Fibroblast of pulmonary artery (primary cell): ENCODE measurements around the gene ZNF331.
"Not testable (repeated sequence)": the region's sequence is repeated elsewhere in the genome, so short reads cannot be mapped to it uniquely, and the experiment has no call there.

ENCODE experiments used
- DNase-seq: peaks from one replicate; pipeline ENCODE4 v3.0.0-alpha.2; 2010; ENCODE audit warnings: low read depth
- H3K4me3 ChIP-seq: replicated peaks from 2 replicates; pipeline ENCODE4 v1.5.1; 2011; ENCODE audit warnings: low read depth, mild to moderate bottlenecking, control low read depth, low read length, moderate library complexity
- TF ChIP-seq, protein P1 (sequence below): IDR thresholded peaks from 2 replicates; pipeline ENCODE4 v1.5.1; 2011; ENCODE audit warnings: mild to moderate bottlenecking, control low read depth, low read length, inconsistent platforms; ENCODE audit errors: missing control alignments

The ZNF331 gene

DNA sequence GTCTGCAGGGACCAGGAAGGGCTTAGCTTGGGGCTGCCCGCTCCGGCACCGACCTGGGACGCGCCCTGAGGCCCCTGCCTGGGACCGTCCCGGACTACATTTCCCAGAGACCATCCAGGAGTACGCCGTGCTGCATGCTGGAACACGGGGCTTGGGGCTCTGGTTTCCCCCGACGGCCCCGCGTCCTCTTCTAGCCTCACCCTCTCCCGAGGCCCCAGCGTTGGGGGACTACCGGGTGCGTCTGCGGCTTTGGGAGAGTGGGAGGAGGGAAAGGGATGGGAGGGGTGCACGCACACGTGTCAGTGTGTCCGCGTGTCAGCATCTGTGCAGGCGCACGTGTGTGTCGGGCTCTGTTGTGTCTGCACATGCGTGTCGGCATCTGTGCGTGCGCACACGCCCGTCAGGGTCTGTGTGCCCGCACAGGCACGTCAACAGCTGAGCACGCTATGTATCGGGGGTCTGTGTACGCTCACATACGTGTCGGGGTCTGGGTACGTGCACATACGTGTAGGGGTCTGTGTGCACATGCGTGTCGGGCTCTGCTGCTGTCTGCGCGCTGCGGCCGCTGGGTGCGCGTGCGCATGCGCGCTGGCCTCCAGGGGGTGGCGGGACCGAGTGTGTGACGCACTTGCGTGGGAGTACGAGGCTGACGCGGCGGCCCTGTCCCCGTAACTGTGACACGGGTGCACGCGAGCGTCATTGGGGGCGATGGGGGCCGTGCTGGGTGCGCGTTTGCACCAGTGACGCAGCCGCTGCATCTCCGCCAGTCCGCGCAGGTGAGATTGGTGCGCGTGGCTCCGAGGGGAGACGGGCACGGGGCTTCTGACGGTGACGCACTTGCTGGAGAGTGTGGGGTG lies at the start of gene ZNF331:
Gene ZNF331 (plus strand): TSS at position 625 of the 857 bp plus-strand sequence. CDS start 31,232 bp downstream, outside the sequence.
- peak; percentile 85 for DNase-seq
- H3K4me3 ChIP-seq: peak within 1 kb of the TSS; percentile 64
- TF ChIP-seq, protein P1, sequence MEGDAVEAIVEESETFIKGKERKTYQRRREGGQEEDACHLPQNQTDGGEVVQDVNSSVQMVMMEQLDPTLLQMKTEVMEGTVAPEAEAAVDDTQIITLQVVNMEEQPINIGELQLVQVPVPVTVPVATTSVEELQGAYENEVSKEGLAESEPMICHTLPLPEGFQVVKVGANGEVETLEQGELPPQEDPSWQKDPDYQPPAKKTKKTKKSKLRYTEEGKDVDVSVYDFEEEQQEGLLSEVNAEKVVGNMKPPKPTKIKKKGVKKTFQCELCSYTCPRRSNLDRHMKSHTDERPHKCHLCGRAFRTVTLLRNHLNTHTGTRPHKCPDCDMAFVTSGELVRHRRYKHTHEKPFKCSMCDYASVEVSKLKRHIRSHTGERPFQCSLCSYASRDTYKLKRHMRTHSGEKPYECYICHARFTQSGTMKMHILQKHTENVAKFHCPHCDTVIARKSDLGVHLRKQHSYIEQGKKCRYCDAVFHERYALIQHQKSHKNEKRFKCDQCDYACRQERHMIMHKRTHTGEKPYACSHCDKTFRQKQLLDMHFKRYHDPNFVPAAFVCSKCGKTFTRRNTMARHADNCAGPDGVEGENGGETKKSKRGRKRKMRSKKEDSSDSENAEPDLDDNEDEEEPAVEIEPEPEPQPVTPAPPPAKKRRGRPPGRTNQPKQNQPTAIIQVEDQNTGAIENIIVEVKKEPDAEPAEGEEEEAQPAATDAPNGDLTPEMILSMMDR: peak; percentile 27

DNA sequence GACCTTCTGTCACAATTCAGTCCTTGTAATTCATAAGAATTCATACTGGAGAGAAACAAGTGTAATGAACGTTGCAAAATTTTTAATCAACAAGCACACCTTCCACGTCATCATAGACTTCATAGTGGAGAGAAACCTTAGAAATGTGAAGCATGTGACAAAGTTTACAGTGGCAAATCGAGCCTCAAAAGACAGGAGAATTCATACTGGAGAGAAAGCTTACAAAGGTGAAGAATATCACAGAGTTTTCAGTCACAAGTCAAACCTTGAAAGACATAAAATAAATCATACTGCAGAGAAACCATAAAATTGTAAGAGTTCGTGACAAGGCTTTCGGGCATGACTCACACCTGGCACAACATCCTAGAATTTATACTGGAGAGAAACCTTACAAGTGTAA lies 45.8 kb upstream of the ZNF331 start:
- TF ChIP-seq, protein P1: no peak
- no peak for DNase-seq
- no peak overlapping the region for H3K4me3 ChIP-seq

DNA sequence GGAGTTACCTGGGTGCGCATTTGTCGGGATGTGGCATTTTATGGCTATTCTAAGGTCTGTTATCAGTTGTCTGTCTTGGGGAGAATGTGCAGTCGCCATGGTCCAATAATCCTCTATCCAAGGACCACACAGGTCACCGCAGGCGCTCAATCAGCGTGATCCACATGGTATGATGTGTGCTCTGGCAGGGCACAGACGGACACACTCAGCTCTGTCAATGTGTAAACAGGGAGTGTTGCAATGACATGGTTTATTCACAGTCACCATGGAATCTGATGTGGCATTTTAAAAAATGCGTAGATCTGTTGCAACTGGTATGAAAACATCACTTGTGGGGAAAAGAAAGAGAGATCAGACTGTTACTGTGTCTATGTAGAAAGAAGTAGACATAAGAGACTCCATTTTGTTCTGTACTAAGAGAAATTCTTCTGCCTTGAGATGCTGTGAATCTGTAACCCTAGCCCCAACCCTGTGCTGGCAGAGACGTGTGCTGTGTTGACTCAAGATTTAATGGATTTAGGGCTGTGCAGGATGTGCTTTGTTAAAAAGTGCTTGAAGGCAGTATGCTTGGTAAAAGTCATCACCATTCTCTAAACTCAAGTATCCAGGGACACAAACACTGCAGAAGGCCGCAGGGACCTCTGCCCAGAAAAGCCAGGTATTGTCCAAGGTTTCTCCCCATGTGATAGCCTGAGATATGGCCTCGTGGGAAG lies 40.5 kb upstream of the ZNF331 start:
- not testable (repeated sequence) for DNase-seq, H3K4me3 ChIP-seq

DNA sequence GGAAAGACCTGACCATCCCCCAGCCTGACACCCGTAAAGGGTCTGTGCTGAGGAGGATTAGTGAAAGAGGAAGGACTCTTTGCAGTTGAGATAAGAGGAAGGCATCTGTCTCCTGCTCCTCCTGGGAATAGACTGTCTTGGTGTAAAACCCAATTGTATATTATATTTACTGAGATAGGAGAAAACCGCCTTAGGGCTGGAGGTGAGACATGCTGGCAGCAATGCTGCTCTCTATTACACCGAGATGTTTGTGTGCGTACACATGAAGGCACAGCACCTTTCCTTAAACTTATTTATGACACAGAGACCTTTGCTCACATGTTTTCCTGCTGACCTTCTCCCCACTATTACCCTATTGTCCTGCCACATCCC lies 39.9 kb upstream of the ZNF331 start:
- H3K4me3 ChIP-seq, DNase-seq: not testable (repeated sequence)

DNA sequence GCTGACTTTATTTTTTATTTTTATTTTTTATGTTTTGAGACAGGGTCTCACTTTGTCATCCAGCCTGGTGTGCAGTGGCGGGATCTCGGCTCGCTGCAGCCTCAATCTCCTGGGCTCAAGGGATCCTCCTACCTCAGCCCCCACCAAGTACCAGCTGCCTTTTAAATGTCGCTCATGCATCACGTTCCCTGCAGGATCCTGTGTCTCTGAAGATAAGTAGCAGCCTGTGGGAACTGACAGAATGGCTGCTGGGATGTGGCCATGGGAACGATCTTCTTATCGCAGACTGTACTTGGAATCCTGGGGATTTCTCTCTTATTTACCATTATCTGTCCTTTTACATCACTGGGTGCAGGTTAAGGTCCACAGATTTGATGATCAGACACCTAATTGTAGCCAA lies 34.8 kb upstream of the ZNF331 start:
- H3K4me3 ChIP-seq, DNase-seq: not testable (repeated sequence)

DNA sequence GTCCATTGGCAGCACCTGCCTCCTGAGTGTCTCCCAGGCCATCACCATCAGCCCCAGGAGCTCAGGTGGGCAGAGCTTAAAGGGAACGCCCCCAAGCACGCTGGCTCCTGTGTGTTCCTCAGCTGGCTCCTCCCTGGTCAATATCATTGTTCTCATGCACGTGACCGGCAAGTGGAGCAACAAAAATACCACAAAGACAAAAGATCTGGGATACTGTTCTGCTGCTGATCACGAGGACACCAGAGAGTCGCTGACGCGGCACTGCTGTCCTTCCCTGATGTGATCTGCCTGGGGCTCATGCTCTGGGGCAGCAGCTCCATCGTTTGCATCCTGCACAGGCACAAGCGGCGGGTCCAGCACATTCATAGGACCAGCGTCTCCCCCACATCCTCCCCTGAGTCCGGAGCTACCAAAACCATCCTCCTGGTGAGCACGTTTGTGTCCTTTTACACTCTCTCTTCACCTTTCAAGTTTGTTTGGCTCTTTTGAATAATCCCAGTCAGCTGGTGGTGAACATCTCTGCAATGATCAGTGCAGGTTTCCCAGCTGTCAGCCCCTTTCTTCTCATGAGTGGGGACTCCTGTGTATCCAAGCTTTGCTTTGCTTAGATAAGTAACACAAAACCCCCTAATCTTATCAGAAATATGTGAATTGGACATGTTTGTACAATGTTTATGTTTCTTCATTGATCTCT lies 34.1 kb upstream of the ZNF331 start:
- DNase-seq: peak; percentile 12

DNA sequence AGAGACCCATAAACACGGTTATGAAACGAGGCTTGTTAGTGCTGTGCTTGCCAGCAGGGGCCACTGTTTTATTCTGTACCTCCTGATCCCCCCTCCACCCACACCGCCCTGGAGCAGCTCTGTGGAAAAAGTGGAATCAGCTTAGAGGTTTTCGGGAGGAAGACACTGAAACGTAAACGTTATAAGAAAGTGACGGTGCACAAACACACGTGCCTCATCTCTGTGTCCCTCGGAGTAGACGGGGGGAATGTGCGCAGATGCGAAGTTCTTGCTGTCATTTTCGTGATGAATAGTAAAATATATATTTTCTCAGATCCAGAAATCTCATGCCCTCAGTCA lies 33.6 kb upstream of the ZNF331 start:
- peak overlapping the region; percentile 40 for H3K4me3 ChIP-seq
- peak; percentile 32 for DNase-seq
- TF ChIP-seq, protein P1: peak; percentile 16

More for the DNA sequence above, 34.1 kb upstream of the ZNF331 start:
- not testable (repeated sequence) for H3K4me3 ChIP-seq

DNA sequence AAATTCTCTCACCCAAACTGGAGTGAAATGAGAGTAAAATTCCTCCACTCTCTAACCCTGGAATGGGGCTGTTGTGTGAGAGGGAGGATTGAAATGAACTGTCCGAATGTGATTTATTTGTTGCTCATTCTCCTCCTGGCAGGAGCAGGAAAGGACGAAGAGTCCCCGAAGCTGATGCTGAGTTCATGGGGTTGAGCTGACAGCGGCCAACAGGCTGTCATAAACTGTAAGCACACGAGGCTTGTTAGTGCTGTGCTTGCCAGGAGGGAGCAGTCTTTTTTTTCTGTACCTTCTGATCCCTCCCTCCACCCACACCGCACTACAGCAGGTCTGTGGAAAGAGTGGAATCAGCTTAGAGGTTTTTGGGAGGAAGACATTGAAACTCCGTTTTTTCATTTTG lies 33.1 kb upstream of the ZNF331 start:
- TF ChIP-seq, protein P1: no peak
- DNase-seq: no peak
- peak overlapping the region; percentile 40 for H3K4me3 ChIP-seq
